T47D (cell line): ENCODE data around the gene GPR15.

ENCODE experiments used
- DNase-seq, 2 experiments: peaks; one replicate each; pipeline versions ENCODE4 v3.0.0 to v3.0.0-alpha.2; 2011 to 2012; ENCODE audit warnings: low read depth in 1 of 2, low spot score in 1 of 2
- JUND ChIP-seq: IDR thresholded peaks from 2 replicates; pipeline ENCODE4 v1.6.1; 2012; ENCODE audit warnings: low read depth
- in situ Hi-C: cut with HindIII; loops from 2 replicates; pipeline ENCODE4 v1.10.0; 2016; ENCODE audit warnings: low sequenced_read_pairs, low pct_unique_long_range_greater_than_20kb

Gene GPR15

DNA sequence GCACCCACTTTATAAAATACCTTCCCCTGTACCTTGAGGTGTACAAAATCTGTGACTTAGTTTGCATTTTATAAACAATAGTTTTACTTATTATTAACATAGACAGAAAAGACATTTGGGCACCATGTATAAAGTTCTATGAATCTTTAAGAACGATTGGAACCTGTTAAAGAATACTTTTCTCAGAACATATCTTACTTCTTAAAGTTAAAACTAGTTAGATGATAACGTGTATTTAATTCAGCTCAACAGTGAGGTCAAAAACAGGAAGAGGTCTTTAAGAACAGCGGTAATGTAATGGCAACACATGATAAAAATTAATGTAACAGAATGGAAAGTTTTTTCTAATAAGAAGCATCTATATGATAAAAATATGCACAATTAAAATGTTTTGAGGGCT lies 36.6 kb downstream of the GPR15 start:
- no peak for DNase-seq
- in situ Hi-C loops: no loop called here
- TF ChIP-seq JUND: no peak

DNA sequence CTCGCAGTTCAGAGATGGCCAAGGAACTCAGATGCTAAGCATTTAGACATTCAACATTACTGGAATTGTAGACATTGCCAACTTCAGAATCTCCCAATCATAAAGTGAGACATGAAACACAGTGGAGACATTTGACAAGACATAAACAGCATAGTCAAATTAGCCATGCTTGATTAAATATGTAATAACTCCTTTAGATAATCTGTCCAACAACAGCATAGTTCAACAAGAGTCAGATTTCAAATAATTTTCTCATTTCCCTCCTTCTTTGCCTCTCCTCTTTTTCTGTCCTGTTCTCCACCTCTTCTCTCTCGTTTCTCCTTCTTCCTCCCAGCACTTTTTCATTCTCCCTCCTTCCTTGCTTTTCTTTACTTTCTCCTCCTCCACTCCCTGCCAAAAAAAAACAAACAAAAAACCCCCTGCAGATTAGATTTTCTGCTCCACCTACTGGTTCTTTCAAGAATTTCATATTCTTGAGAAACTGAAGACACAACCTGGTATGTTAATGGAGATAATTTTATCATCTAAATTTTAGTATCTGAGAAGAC lies 41.5 kb downstream of the GPR15 start:
- DNase-seq: peak in 1 of 2 experiments; percentile 15
- in situ Hi-C loops: no loop called here
- TF ChIP-seq JUND: no peak

DNA sequence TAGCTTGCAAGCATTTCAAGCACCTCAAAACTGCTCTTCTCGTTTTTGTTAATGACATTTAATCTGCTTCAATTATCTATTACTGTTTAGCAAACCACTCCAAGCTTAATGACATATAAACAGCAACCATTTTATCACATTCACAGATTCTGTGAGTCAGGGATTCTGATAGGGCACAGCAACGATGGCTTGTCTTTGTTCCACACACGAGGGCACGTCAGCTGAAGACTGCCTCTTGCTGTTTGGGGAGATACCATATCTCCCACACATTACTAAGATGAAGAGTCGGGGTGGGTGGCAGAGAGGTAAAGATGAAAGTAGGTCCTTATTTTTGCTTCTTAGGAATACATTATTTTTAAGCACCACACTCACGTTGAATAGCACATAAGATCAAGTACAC lies 42.4 kb downstream of the GPR15 start:
- DNase-seq: no peak
- no peak for TF ChIP-seq JUND
- in situ Hi-C loops: no loop called here

DNA sequence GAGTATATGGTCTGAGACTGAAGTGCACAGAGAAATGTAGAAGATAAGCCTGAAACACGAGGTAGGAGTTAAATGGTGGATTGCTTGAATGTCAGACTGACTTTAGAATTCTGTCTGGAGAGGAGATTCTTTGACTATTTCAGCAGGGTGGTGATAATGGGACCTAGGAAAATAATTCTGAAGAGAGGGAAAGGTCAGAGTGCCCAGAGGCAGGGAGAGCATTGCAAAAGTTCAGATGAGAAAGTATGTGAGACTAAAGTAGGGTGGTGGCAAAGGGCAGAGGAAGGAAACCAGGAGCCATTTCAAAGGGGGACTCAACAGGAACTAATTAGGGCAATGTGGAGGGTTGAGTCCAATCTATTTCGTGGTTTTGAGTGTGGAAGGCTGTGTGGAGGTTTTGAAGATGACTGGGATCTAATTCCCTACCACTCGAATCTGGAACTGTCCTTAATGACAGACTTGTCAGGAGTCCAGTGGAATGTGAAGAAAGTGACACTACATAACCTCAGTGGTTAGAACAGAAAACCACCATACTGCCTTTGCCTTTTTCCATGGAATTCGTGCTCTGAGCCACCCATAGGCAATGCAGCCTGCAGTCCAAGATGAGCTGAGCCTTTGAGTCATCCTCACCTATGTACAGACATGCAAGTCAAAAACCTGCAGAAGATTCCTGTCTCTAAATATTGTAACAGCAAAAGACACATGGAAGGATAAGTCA lies 45.6 kb downstream of the GPR15 start:
- DNase-seq: no peak
- in situ Hi-C loops: no loop called here
- no peak for TF ChIP-seq JUND

DNA sequence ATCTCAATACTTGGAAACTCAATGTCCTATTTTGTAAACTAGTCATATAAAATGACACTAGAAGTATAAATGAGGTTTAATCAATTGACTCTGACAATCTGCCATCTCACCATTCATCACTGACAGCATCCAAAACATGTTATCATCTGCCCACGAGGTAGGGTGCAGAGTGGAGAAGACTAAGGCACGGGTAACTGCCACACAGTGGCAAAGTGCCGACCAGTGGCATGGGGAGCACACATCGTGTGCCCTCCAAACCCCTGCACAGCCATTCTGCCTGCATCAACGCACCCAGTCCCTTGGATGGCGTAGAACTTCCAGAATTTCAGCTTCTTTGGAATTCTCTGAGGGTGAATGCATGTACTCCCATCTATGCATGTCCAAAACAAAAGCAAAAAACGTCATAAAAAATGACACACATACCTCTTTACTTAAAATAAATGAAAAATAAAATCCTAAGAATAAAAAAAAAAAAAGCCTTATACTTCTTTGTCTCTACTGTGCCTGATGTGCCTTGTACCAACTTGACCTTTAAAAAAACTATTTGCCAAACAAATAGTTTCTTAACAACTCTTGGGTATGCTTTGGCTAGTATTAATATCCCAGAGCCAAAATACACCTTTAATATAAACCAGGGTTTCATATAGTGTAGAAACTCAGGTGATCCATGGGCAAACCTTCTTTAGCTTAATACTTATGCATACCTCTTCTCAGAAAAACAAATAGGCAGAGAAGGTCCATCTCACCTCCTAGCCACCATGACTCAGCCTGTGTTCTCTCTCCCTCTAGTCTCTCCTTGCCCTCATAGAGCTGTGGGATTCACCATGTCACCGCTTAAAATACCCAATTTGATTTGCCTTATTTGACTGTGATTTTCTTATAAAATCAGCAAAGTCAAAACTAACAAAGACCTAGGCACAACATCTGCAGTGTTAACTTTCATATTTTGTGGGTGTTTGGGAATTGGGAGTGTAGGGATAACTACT lies 48.9 kb downstream of the GPR15 start:
- no peak for TF ChIP-seq JUND
- in situ Hi-C loops: no loop called here
- DNase-seq: no peak

DNA sequence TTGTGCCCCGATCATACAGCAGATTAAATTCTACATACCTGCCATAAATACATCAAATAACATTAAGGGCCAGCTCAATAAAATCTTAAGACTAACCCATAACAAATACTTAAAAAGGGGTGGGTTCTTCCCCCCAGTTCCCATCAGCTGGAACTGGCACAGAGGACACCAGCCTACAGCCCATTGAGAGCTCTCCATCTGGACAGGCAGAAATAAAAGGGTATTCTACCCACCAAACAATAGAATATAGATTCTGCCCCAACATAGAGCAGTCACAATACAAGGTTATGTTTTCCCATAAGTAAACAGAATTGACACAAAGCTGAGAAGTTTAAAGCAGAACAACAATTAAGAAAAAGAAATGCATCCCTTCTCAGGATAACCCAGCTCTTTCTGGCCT lies 49.7 kb downstream of the GPR15 start:
- no peak for TF ChIP-seq JUND
- no peak for DNase-seq
- in situ Hi-C loops: no loop called here

DNA sequence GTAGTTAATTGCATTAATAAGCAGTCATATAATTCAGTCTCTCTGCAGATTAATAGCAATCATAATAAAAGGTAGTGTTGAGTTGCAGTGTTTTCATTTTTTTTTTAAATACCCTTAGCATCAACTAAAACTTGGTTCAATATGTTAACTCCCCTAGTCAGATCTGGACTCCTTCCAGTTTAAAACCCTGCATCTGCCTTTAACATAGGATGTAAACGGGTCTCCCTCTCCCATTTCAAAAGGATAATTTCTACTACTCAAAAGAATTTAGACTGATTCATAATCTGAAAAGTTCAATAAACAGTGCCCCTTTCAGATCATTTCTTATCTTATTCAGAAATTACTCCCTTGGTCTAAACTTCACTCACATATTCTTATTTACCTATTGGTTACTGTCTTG lies 50.3 kb downstream of the GPR15 start:
- in situ Hi-C loops: no loop called here
- DNase-seq: no peak
- TF ChIP-seq JUND: no peak

DNA sequence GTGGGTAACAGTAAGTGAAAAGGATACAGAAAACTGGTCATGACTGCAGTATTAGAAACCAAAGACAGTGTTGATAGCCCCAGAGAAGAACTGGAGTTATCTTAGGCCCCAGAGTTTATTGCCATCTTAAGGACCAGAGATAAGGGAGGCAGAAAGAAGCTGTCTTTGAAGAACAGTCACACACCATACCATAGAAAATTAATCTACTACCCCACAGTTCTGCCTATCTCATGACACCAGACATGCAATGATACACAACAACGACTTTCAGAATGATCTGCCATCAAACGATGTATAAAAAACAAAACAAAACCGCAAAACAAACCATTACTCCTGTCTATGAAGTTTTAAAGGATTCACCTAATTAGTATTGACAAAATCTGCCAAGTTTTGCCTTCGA lies 52.0 kb downstream of the GPR15 start:
- TF ChIP-seq JUND: no peak
- no peak for DNase-seq
- in situ Hi-C loops: no loop called here
